Astrocyte of the cerebellum (primary cell): ENCODE data around the gene CFAP206.
A peak's percentile ranks its signal among the peaks of the same experiment; 100 is the strongest.

ENCODE experiments used
- DNase-seq: peaks from one replicate; pipeline ENCODE4 v3.0.0-alpha.2; 2011; ENCODE audit warnings: low read depth
- H3K4me3 ChIP-seq: 2 replicates; pipeline ENCODE4 v1.5.1; 2011; ENCODE audit warnings: mild to moderate bottlenecking, low read depth, low read length, moderate library complexity
- CTCF ChIP-seq: IDR thresholded peaks from 2 replicates; pipeline ENCODE4 v1.5.1; 2012; ENCODE audit warnings: low read length, low read depth, moderate library complexity, mild to moderate bottlenecking; ENCODE audit errors: missing control alignments
- in situ Hi-C: cut with HindIII; loops from 2 replicates; pipeline ENCODE4 v1.10.0; 2017; ENCODE audit warnings: low sequenced_read_pairs

The CFAP206 gene

GRCh38 chr6:87420360-87420759, 12.6 kb downstream of the CFAP206 start:
- DNase-seq = no peak
- no peak for TF ChIP-seq CTCF
- no peak overlapping the region for H3K4me3 ChIP-seq
- in situ Hi-C loops = no loop called here

GRCh38 chr6:87421576-87421975, 13.8 kb downstream of the CFAP206 start:
- DNase-seq = no peak
- no peak overlapping the region for H3K4me3 ChIP-seq
- TF ChIP-seq CTCF = no peak
- in situ Hi-C loops = no loop called here

GRCh38 chr6:87426789-87427188, 19.0 kb downstream of the CFAP206 start:
- H3K4me3 ChIP-seq = no peak overlapping the region
- no peak for TF ChIP-seq CTCF
- in situ Hi-C loops = no loop called here

GRCh38 chr6:87430499-87430898, 22.7 kb downstream of the CFAP206 start:
- in situ Hi-C loops = no loop called here
- no peak overlapping the region for H3K4me3 ChIP-seq
- TF ChIP-seq CTCF = no peak
- DNase-seq = no peak

More at GRCh38 chr6:87426789-87427188, 19.0 kb downstream of the CFAP206 start:
- DNase-seq = no peak

GRCh38 chr6:87431263-87431662, 23.5 kb downstream of the CFAP206 start:
- in situ Hi-C loops = no loop called here
- DNase-seq = no peak

GRCh38 chr6:87436435-87436834, 28.7 kb downstream of the CFAP206 start:
- peak; percentile 60 for DNase-seq
- no peak overlapping the region for H3K4me3 ChIP-seq
- no peak for TF ChIP-seq CTCF
- in situ Hi-C loops = no loop called here

More at GRCh38 chr6:87431263-87431662, 23.5 kb downstream of the CFAP206 start:
- H3K4me3 ChIP-seq = no peak overlapping the region
- no peak for TF ChIP-seq CTCF

GRCh38 chr6:87441711-87442110, 33.9 kb downstream of the CFAP206 start:
- H3K4me3 ChIP-seq = no peak overlapping the region
- TF ChIP-seq CTCF = no peak
- in situ Hi-C loops = no loop called here
- no peak for DNase-seq
